ENCODE results near the gene BRS3. TPM values are rescaled to one million over a fixed set of nuclear protein-coding genes. Genes with fewer than 3 reads are reported as not detected.

Gene BRS3
- total and polyA plus RNA-seq, 2 donors (not counting 1 experiment from before 2014, with no cell fraction given) = not detected

GRCh38 chrX:136453771-136454170 is 34.0 kb upstream of the BRS3 start:
- Mint-ChIP-seq H3K27me3 (no peaks in the 10 kb centered on the region), H3K4me1 (no peaks in the 10 kb centered on the region), H3K27ac (no peak overlapping the region), H3K9me3 (ENCODE audit: insufficient read depth) (no peaks in the 10 kb centered on the region), H3K4me3 (no peak overlapping the region)
- no peak overlapping the region for H2AFZ ChIP-seq (ENCODE audit: insufficient read depth, low read depth, low read length, poor library complexity, severe bottlenecking)
- intact Hi-C loops (cut with micrococcal nuclease) = no loop called here
- no peaks in the 10 kb centered on the region for H3K27me3 ChIP-seq (replicated peaks in 1 of 4; ENCODE audit: control extremely low read depth in 1 of 4, control insufficient read depth in 3 of 4, insufficient read depth in 4 of 4, low read length in 3 of 4)
- no peak for DNase-seq
- H3K27ac ChIP-seq (ENCODE audit: low read length in 2 of 2) = no peak overlapping the region
- no CpG with 5 or more reads among the region's 1 CpG for WGBS (ENCODE audit: insufficient coverage)
- CTCF ChIA-PET = no interaction called here
- no peak overlapping the region for H3K4me2 ChIP-seq (replicated peaks; ENCODE audit: low read depth, low read length, poor library complexity, severe bottlenecking)
- POLR2A ChIA-PET = no interaction called here
- no peaks in the 10 kb centered on the region for H3K79me2 ChIP-seq (ENCODE audit: control insufficient read depth, insufficient read depth, low read length)
- no peak overlapping the region for H3K4me3 ChIP-seq (ENCODE audit: control extremely low read depth in 1 of 5, extremely low read depth in 1 of 5, insufficient read depth in 1 of 5, low read depth in 2 of 5, low read length in 4 of 5)
- no peaks in the 10 kb centered on the region for H4K20me1 ChIP-seq (ENCODE audit: control insufficient read depth, insufficient read depth, low read length, poor library complexity, severe bottlenecking)
- no peak overlapping the region for H3K9ac ChIP-seq (ENCODE audit: low read length)
- H3K9me3 ChIP-seq (ENCODE audit: control extremely low read depth in 1 of 3, control insufficient read depth in 2 of 3, insufficient read depth in 1 of 3, low read length in 2 of 3) = no peaks in the 10 kb centered on the region
- no peak for ATAC-seq (ENCODE audit: low read depth)
- TF ChIP-seq EZH2 (IDR thresholded peaks at IDR 0.05; ENCODE audit: borderline replicate concordance, insufficient read depth, low read depth, low read length, poor library complexity, severe bottlenecking) (no peak), CTCF (IDR thresholded peaks at IDR 0.05) (no peak)
- H3K36me3 ChIP-seq (replicated peaks in 1 of 2; ENCODE audit: control extremely low read depth in 1 of 2, control insufficient read depth in 1 of 2, extremely low read depth in 1 of 2, insufficient read depth in 2 of 2, low read length in 1 of 2) = no peaks in the 10 kb centered on the region
- no peaks in the 10 kb centered on the region for H3K4me1 ChIP-seq (ENCODE audit: control insufficient read depth in 2 of 2, insufficient read depth in 2 of 2, low read length in 2 of 2)

GRCh38 chrX:136456133-136456532 is 31.6 kb upstream of the BRS3 start:
- ATAC-seq (ENCODE audit: low read depth) (no peak), DNase-seq (no peak)
- Histone ChIP-seq H3K9ac (ENCODE audit: low read length) (no peak overlapping the region), H4K20me1 (ENCODE audit: control insufficient read depth, insufficient read depth, low read length, poor library complexity, severe bottlenecking) (no peaks in the 10 kb centered on the region), H3K36me3 (replicated peaks in 1 of 2; ENCODE audit: control extremely low read depth in 1 of 2, control insufficient read depth in 1 of 2, extremely low read depth in 1 of 2, insufficient read depth in 2 of 2, low read length in 1 of 2) (no peaks in the 10 kb centered on the region), H3K4me3 (ENCODE audit: control extremely low read depth in 1 of 5, extremely low read depth in 1 of 5, insufficient read depth in 1 of 5, low read depth in 2 of 5, low read length in 4 of 5) (no peak overlapping the region), H3K9me3 (ENCODE audit: control extremely low read depth in 1 of 3, control insufficient read depth in 2 of 3, insufficient read depth in 1 of 3, low read length in 2 of 3) (no peaks in the 10 kb centered on the region), H3K79me2 (ENCODE audit: control insufficient read depth, insufficient read depth, low read length) (no peaks in the 10 kb centered on the region), H3K4me2 (replicated peaks; ENCODE audit: low read depth, low read length, poor library complexity, severe bottlenecking) (no peak overlapping the region), H3K4me1 (ENCODE audit: control insufficient read depth in 2 of 2, insufficient read depth in 2 of 2, low read length in 2 of 2) (no peaks in the 10 kb centered on the region), H3K27me3 (replicated peaks in 1 of 4; ENCODE audit: control extremely low read depth in 1 of 4, control insufficient read depth in 3 of 4, insufficient read depth in 4 of 4, low read length in 3 of 4) (no peaks in the 10 kb centered on the region), H2AFZ (ENCODE audit: insufficient read depth, low read depth, low read length, poor library complexity, severe bottlenecking) (no peak overlapping the region), H3K27ac (ENCODE audit: low read length in 2 of 2) (no peak overlapping the region)
- CTCF ChIA-PET = no interaction called here
- POLR2A ChIA-PET = no interaction called here
- no CpG with 5 or more reads among the region's 6 CpGs for WGBS (ENCODE audit: insufficient coverage)
- Mint-ChIP-seq H3K27ac (no peak overlapping the region), H3K9me3 (ENCODE audit: insufficient read depth) (no peaks in the 10 kb centered on the region), H3K27me3 (no peaks in the 10 kb centered on the region), H3K4me3 (no peak overlapping the region), H3K4me1 (no peaks in the 10 kb centered on the region)
- TF ChIP-seq CTCF (IDR thresholded peaks at IDR 0.05) (no peak), EZH2 (IDR thresholded peaks at IDR 0.05; ENCODE audit: borderline replicate concordance, insufficient read depth, low read depth, low read length, poor library complexity, severe bottlenecking) (no peak)
- intact Hi-C loops (cut with micrococcal nuclease) = no loop called here

Measured in B cell (primary cell).